Keratinocyte (primary cell): ENCODE results near the gene AGAP1. TPM values are rescaled to one million over a fixed set of nuclear protein-coding genes. Genes with fewer than 3 reads are reported as not detected.
"Not testable (repeated sequence)": the region's sequence is repeated elsewhere in the genome, so short reads cannot be mapped to it uniquely, and the experiment has no call there.

Experiments
- DNase-seq: peaks from one replicate; pipeline ENCODE4 v3.0.0-alpha.2; 2011; ENCODE audit warnings: low read depth, missing footprints, low spot score
- FAIRE-seq: peaks from 2 replicates; lab custom pipeline; 2011; peaks lifted over from hg19 to GRCh38; lab: Jason Lieb, UNC
- H2AFZ ChIP-seq: 2 replicates; pipeline ENCODE4 v1.6.0; 2012; ENCODE audit warnings: low read length, control low read depth, inconsistent platforms; ENCODE audit not compliant: control insufficient read depth
- H3K27ac ChIP-seq: 2 replicates; pipeline ENCODE4 v1.5.1; 2011; ENCODE audit warnings: low read length; ENCODE audit not compliant: control insufficient read depth, insufficient read depth
- H3K27me3 ChIP-seq: 3 replicates; pipeline ENCODE4 v1.6.0; 2011; ENCODE audit warnings: low read length; ENCODE audit not compliant: control insufficient read depth, insufficient read depth; ENCODE audit errors: extremely low read depth
- H3K36me3 ChIP-seq, 2 experiments: 2 replicates in 1 of 2; 3 replicates in 1 of 2; pipeline ENCODE4 v1.5.1; 2011; ENCODE audit warnings: low read length in 2 of 2, mild to moderate bottlenecking in 1 of 2; ENCODE audit not compliant: control insufficient read depth in 2 of 2, insufficient read depth in 2 of 2; ENCODE audit errors: extremely low read depth in 1 of 2
- H3K4me1 ChIP-seq: 3 replicates; pipeline ENCODE4 v1.5.1; 2011; ENCODE audit warnings: low read length; ENCODE audit not compliant: control insufficient read depth, insufficient read depth; ENCODE audit errors: extremely low read depth
- H3K4me2 ChIP-seq: 3 replicates; pipeline ENCODE4 v1.6.0; 2011; ENCODE audit warnings: low read depth, low read length; ENCODE audit not compliant: control insufficient read depth, insufficient read depth; ENCODE audit errors: extremely low read depth
- H3K4me3 ChIP-seq, 3 experiments: fragments of 200-600 bp in 1 of 3; sonication (generic) in 1 of 3; 2 replicates in 2 of 3; 3 replicates in 1 of 3; pipeline ENCODE4 v1.5.1; 2011 to 2016; ENCODE audit warnings: low read length in 3 of 3, mild to moderate bottlenecking in 3 of 3, control low read depth in 2 of 3, inconsistent platforms in 1 of 3, low read depth in 1 of 3, mixed read lengths in 1 of 3, mixed run types in 1 of 3, moderate library complexity in 1 of 3; ENCODE audit not compliant: control insufficient read depth in 2 of 3, insufficient read depth in 2 of 3; ENCODE audit errors: extremely low read depth in 1 of 3
- H3K79me2 ChIP-seq: 2 replicates; pipeline ENCODE4 v1.6.0; 2012; ENCODE audit warnings: low read length; ENCODE audit not compliant: control insufficient read depth, insufficient read depth
- H3K9ac ChIP-seq: 3 replicates; pipeline ENCODE4 v1.6.0; 2011; ENCODE audit warnings: low read length; ENCODE audit not compliant: control insufficient read depth, insufficient read depth; ENCODE audit errors: extremely low read depth
- H3K9me1 ChIP-seq: 3 replicates; pipeline ENCODE4 v1.6.0; 2011; ENCODE audit warnings: low read length; ENCODE audit not compliant: control insufficient read depth, insufficient read depth; ENCODE audit errors: extremely low read depth
- H3K9me3 ChIP-seq: 2 replicates; pipeline ENCODE4 v1.5.1; 2012; ENCODE audit warnings: low read depth, low read length; ENCODE audit not compliant: control insufficient read depth
- H4K20me1 ChIP-seq: 3 replicates; pipeline ENCODE4 v1.6.0; 2011; ENCODE audit warnings: low read length; ENCODE audit not compliant: control insufficient read depth, insufficient read depth; ENCODE audit errors: extremely low read depth
- EZH2 ChIP-seq: IDR thresholded peaks from one replicate; pipeline ENCODE4 v1.6.1; 2012; ENCODE audit warnings: inconsistent platforms, mild to moderate bottlenecking, low read length, moderate library complexity
- dilution Hi-C: fragments of 300-500 bp; cut with MboI; formaldehyde crosslinking; loops from one replicate; pipeline ENCODE4 v1.7.0; 2020; ENCODE audit warnings: low sequenced_read_pairs; ENCODE audit not compliant: extremely low pct_ligation_motif_present
- polyA plus RNA-seq, 5 experiments: library from polyadenylated mRNA; depleted of rRNA in 3 of 5; stranded (reverse) in 3 of 5; stranded (forward) in 1 of 5; unstranded in 1 of 5; fragments of >200 nt; gene quantifications; 1 replicate in 1 of 5; 2 replicates in 3 of 5; 3 replicates in 1 of 5; pipeline versions ENCODE4 v1.2.1 to v1.2.3, GENCODE V29; 2011 to 2012; ENCODE audit warnings: missing spikeins in 2 of 5, low read depth in 1 of 5, low replicate concordance in 1 of 5
- TF ChIP-seq, protein P1 (sequence below), 3 experiments: IDR thresholded peaks in 1 of 3; conservative IDR thresholded peaks in 1 of 3; optimal IDR thresholded peaks in 1 of 3; 2 replicates in 2 of 3; 3 replicates in 1 of 3; pipeline versions ENCODE3 to v1.5.1; 2011; ENCODE audit warnings: low read length in 3 of 3, mild to moderate bottlenecking in 3 of 3, moderate library complexity in 2 of 3, control low read depth in 1 of 3, inconsistent platforms in 1 of 3; ENCODE audit not compliant: insufficient read depth in 2 of 3; ENCODE audit errors: extremely low read depth in 1 of 3

AGAP1 gene
- polyA plus RNA-seq, 1 donor (not counting 4 experiments of a cell fraction or from before 2014, with no cell fraction given): 12.6 TPM

DNA sequence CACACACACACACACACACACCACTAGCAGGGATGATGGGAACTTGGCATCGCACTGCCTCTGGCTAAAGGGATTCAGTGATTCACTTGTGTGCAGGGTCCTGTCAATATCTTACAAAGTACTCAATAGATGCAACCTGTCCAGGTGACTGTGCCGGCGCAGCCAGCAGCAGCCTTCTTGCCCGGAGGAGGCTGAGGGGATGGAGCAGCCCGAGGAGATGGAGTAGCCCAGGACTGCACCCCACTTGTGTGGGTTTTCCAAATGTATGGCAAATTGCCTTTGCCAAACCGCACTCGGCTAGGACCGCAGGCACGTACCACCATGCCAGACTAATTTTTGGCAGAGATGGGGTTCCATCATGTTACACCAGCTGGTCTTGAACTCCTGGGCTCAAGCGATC is 643.2 kb downstream of the AGAP1 start:
- Histone ChIP-seq H3K4me1 (no peaks in the 10 kb centered on the region), H2AFZ (no peak overlapping the region), H3K4me2 (no peak overlapping the region), H3K79me2 (no peaks in the 10 kb centered on the region), H3K9me3 (no peaks in the 10 kb centered on the region), H3K9ac (no peak overlapping the region), H3K27me3 (no peaks in the 10 kb centered on the region), H3K4me3 (no peak overlapping the region), H3K27ac (no peak overlapping the region), H3K9me1 (no peaks in the 10 kb centered on the region), H4K20me1 (no peaks in the 10 kb centered on the region), H3K36me3 (no peaks in the 10 kb centered on the region)
- no peak for TF ChIP-seq EZH2
- TF ChIP-seq, protein P1, sequence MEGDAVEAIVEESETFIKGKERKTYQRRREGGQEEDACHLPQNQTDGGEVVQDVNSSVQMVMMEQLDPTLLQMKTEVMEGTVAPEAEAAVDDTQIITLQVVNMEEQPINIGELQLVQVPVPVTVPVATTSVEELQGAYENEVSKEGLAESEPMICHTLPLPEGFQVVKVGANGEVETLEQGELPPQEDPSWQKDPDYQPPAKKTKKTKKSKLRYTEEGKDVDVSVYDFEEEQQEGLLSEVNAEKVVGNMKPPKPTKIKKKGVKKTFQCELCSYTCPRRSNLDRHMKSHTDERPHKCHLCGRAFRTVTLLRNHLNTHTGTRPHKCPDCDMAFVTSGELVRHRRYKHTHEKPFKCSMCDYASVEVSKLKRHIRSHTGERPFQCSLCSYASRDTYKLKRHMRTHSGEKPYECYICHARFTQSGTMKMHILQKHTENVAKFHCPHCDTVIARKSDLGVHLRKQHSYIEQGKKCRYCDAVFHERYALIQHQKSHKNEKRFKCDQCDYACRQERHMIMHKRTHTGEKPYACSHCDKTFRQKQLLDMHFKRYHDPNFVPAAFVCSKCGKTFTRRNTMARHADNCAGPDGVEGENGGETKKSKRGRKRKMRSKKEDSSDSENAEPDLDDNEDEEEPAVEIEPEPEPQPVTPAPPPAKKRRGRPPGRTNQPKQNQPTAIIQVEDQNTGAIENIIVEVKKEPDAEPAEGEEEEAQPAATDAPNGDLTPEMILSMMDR (optimal IDR thresholded peaks at IDR 0.05 in 1 of 3, IDR thresholded peaks at IDR 0.05 in 1 of 3, conservative IDR thresholded peaks at IDR 0.05 in 1 of 3; ENCODE audit: extremely low read depth in 1 of 3, insufficient read depth in 2 of 3, low read length in 3 of 3): no peak
- FAIRE-seq (no peak), DNase-seq (no peak)
- dilution Hi-C loops: no loop called here

- H2AFZ ChIP-seq, H4K20me1 ChIP-seq, H3K9me1 ChIP-seq, H3K9me3 ChIP-seq, H3K36me3 ChIP-seq, H3K27ac ChIP-seq, H3K4me1 ChIP-seq, H3K4me3 ChIP-seq, H3K27me3 ChIP-seq, FAIRE-seq, H3K9ac ChIP-seq, H3K79me2 ChIP-seq, dilution Hi-C loops, H3K4me2 ChIP-seq, DNase-seq: not testable (repeated sequence)
Observed at GRCh38 chr2:236141616-236142015, 647.8 kb downstream of the AGAP1 start.

- Histone ChIP-seq H2AFZ (no peak overlapping the region), H3K9me1 (no peaks in the 10 kb centered on the region)
- no peak for FAIRE-seq
Observed at GRCh38 chr2:236143811-236144210, 650.0 kb downstream of the AGAP1 start.

More at GRCh38 chr2:236143811-236144210, 650.0 kb downstream of the AGAP1 start:
- Histone ChIP-seq H4K20me1 (no peaks in the 10 kb centered on the region), H3K4me2 (no peak overlapping the region), H3K36me3 (no peaks in the 10 kb centered on the region), H3K79me2 (no peaks in the 10 kb centered on the region), H3K9ac (no peak overlapping the region), H3K4me3 (no peak overlapping the region), H3K27me3 (peaks cover 2% of the 10 kb centered on the region), H3K9me3 (no peaks in the 10 kb centered on the region), H3K4me1 (no peaks in the 10 kb centered on the region), H3K27ac (no peak overlapping the region)
- dilution Hi-C loops: no loop called here
- DNase-seq: no peak
- no peak for TF ChIP-seq EZH2
- TF ChIP-seq, protein P1 (optimal IDR thresholded peaks at IDR 0.05 in 1 of 3, IDR thresholded peaks at IDR 0.05 in 1 of 3, conservative IDR thresholded peaks at IDR 0.05 in 1 of 3; ENCODE audit: extremely low read depth in 1 of 3, insufficient read depth in 2 of 3, low read length in 3 of 3): no peak
